Stimulated activated CD4-positive, alpha-beta T cell treated with anti-CD3 and anti-CD28 coated beads, Interleukin-12 subunit alpha, Interleukin-12 subunit beta, amount 100 ng/mL, for 4 hours (primary cell): ENCODE data around the gene SCAF8.
"Not testable (repeated sequence)": the region's sequence is repeated elsewhere in the genome, so short reads cannot be mapped to it uniquely, and the experiment has no call there.

ENCODE experiments used
- DNase-seq: peaks from one replicate; pipeline ENCODE4 v3.0.0-alpha.2; 2020

The SCAF8 gene

GRCh38 chr6:154733183-154733625 lies at the start of gene SCAF8:
SCAF8 (plus strand) TSS chr6:154733416; CDS start chr6:154733901, 485 bp downstream.
- DNase-seq, result peak; percentile 85

- DNase-seq, result no peak
These were observed 49.3 kb upstream of the SCAF8 start for GRCh38 chr6:154683756-154684523.

GRCh38 chr6:154686162-154686561 lies 47.1 kb upstream of the SCAF8 start:
- DNase-seq, result no peak

- no peak for DNase-seq
These were observed 43.5 kb upstream of the SCAF8 start for GRCh38 chr6:154689493-154690255.

- no peak for DNase-seq
These were observed 42.4 kb upstream of the SCAF8 start for GRCh38 chr6:154690857-154691256.

- no peak for DNase-seq
These were observed 36.6 kb upstream of the SCAF8 start for GRCh38 chr6:154696661-154697060.

- DNase-seq, result no peak
These were observed 30.1 kb upstream of the SCAF8 start for GRCh38 chr6:154703124-154703523.

- no peak for DNase-seq
These were observed 27.6 kb upstream of the SCAF8 start for GRCh38 chr6:154705471-154706113.

- no peak for DNase-seq
These were observed 26.8 kb upstream of the SCAF8 start for GRCh38 chr6:154706389-154706788.

- DNase-seq, result no peak
These were observed 23.6 kb upstream of the SCAF8 start for GRCh38 chr6:154709621-154710020.

- no peak for DNase-seq
These were observed 22.5 kb upstream of the SCAF8 start for GRCh38 chr6:154710689-154711088.

GRCh38 chr6:154715446-154715845 lies 17.8 kb upstream of the SCAF8 start:
- DNase-seq, result no peak

- not testable (repeated sequence) for DNase-seq
These were observed 16.9 kb upstream of the SCAF8 start for GRCh38 chr6:154716350-154716749.

- DNase-seq, result no peak
These were observed 13.8 kb upstream of the SCAF8 start for GRCh38 chr6:154719433-154719832.

- no peak for DNase-seq
These were observed 13.4 kb upstream of the SCAF8 start for GRCh38 chr6:154719854-154720253.

GRCh38 chr6:154721460-154721859 lies 11.8 kb upstream of the SCAF8 start:
- no peak for DNase-seq

GRCh38 chr6:154726887-154727286 lies 6.3 kb upstream of the SCAF8 start:
- no peak for DNase-seq

GRCh38 chr6:154731296-154732218 lies 1.7 kb upstream of the SCAF8 start:
- no peak for DNase-seq

- DNase-seq, result no peak
These were observed 556 bp upstream of the SCAF8 start for GRCh38 chr6:154732538-154733182.

GRCh38 chr6:154733626-154734382 lies 588 bp downstream of the SCAF8 start:
- DNase-seq, result peak; percentile 84

- no peak for DNase-seq
These were observed 3.5 kb downstream of the SCAF8 start for GRCh38 chr6:154736618-154737259.
